Measurements from ENCODE around the gene PHLDB1. TPM values are rescaled to one million over a fixed set of nuclear protein-coding genes. Genes with fewer than 3 reads are reported as not detected.
"Not testable (repeated sequence)": the region's sequence is repeated elsewhere in the genome, so short reads cannot be mapped to it uniquely, and the experiment has no call there.

Gene PHLDB1
- total RNA-seq, 2 experiments from 2014 or later: 2.0 to 2.4 TPM

- H3K9me3 Mint-ChIP-seq: no peaks in the 10 kb centered on the region
- no peak for DNase-seq
- H3K4me3 Mint-ChIP-seq: no peak overlapping the region
- H3K27ac Mint-ChIP-seq: no peak overlapping the region
- peaks cover 32% of the 10 kb centered on the region for H3K36me3 Mint-ChIP-seq
- peaks cover 24% of the 10 kb centered on the region for H3K4me1 Mint-ChIP-seq (ENCODE audit: low read depth)
- H3K27me3 Mint-ChIP-seq: no peaks in the 10 kb centered on the region
- intact Hi-C loops (cut with micrococcal nuclease): no loop called here
- POLR2A ChIA-PET: interaction anchor here (1.4 kb wide), 1 partner anchor 9 kb away, joined by 5 read pairs; the partner anchor contains the start of gene ARCN1
- CTCF ChIA-PET: interaction anchor here (0.6 kb wide), 1 partner anchor 14 kb away, joined by 3 read pairs; no protein-coding TSS in a partner anchor
These were observed 26.4 kb upstream of the PHLDB1 start for GRCh38 chr11:118581057-118581456.

GRCh38 chr11:118587952-118588351 lies 19.5 kb upstream of the PHLDB1 start:
- ChIA-PET POLR2A (no interaction called here), CTCF (interaction anchor here (0.6 to 1.3 kb wide), 2 partner anchors 71 to 303 kb away, joined by 3 to 4 read pairs; no protein-coding TSS in a partner anchor)
- Mint-ChIP-seq H3K4me1 (ENCODE audit: low read depth) (no peaks in the 10 kb centered on the region), H3K36me3 (peaks cover 41% of the 10 kb centered on the region), H3K4me3 (no peak overlapping the region), H3K9me3 (no peaks in the 10 kb centered on the region), H3K27ac (no peak overlapping the region), H3K27me3 (no peaks in the 10 kb centered on the region)
- no peak for DNase-seq
- intact Hi-C loops (cut with micrococcal nuclease): no loop called here

GRCh38 chr11:118592616-118593367 lies 14.6 kb upstream of the PHLDB1 start:
- Mint-ChIP-seq H3K27me3 (no peaks in the 10 kb centered on the region), H3K36me3 (peaks cover 38% of the 10 kb centered on the region), H3K9me3 (no peaks in the 10 kb centered on the region), H3K4me3 (no peak overlapping the region), H3K4me1 (ENCODE audit: low read depth) (peaks cover 14% of the 10 kb centered on the region), H3K27ac (no peak overlapping the region)
- ChIA-PET CTCF (interaction anchor here (1.0 to 6.8 kb wide), 4 partner anchors 13 to 97 kb away, joined by 3 to 137 read pairs (median 4); partner anchors contain the start of gene PHLDB1), POLR2A (interaction anchor here (1.4 kb wide), 1 partner anchor 12 kb away, joined by 3 read pairs; no protein-coding TSS in a partner anchor)
- intact Hi-C loops (cut with micrococcal nuclease): no loop called here
- DNase-seq: no peak

- Mint-ChIP-seq H3K27ac (peak overlapping the region; percentile 60), H3K4me1 (ENCODE audit: low read depth) (peaks cover 14% of the 10 kb centered on the region), H3K36me3 (peaks cover 44% of the 10 kb centered on the region)
- not testable (repeated sequence) for DNase-seq, H3K4me3 Mint-ChIP-seq, H3K27me3 Mint-ChIP-seq, H3K9me3 Mint-ChIP-seq
- intact Hi-C loops (cut with micrococcal nuclease): loop anchor here (1.0 to 2.0 kb wide), 3 partner anchors 16 to 64 kb away; partner anchors contain the start of gene ARCN1
- CTCF ChIA-PET: interaction anchor here (0.7 to 6.8 kb wide), 17 partner anchors 10 to 362 kb away, joined by 3 to 137 read pairs (median 3); partner anchors contain the start of genes ARCN1 and PHLDB1
- POLR2A ChIA-PET: interaction anchor here (0.6 to 1.5 kb wide), 3 partner anchors 14 to 419 kb away, joined by 3 to 4 read pairs (median 4); no protein-coding TSS in a partner anchor
These were observed 12.4 kb upstream of the PHLDB1 start for GRCh38 chr11:118594984-118595383.

GRCh38 chr11:118596224-118597146 lies 10.9 kb upstream of the PHLDB1 start:
- DNase-seq: no peak
- ChIA-PET POLR2A (no interaction called here), CTCF (interaction anchor here (1.3 to 6.8 kb wide), 2 partner anchors 12 to 361 kb away, joined by 3 to 137 read pairs; partner anchors contain the start of gene PHLDB1)
- Mint-ChIP-seq H3K4me1 (ENCODE audit: low read depth) (peaks cover 14% of the 10 kb centered on the region), H3K9me3 (no peaks in the 10 kb centered on the region), H3K36me3 (peaks cover 45% of the 10 kb centered on the region), H3K4me3 (no peak overlapping the region), H3K27ac (peak overlapping the region; percentile 23), H3K27me3 (no peaks in the 10 kb centered on the region)
- intact Hi-C loops (cut with micrococcal nuclease): no loop called here

GRCh38 chr11:118597556-118597955 lies 9.9 kb upstream of the PHLDB1 start:
- CTCF ChIA-PET: interaction anchor here (6.8 kb wide), 1 partner anchor 11 kb away, joined by 137 read pairs; the partner anchor contains the start of gene PHLDB1
- POLR2A ChIA-PET: no interaction called here
- Mint-ChIP-seq H3K27ac (no peak overlapping the region), H3K4me3 (no peak overlapping the region), H3K9me3 (no peaks in the 10 kb centered on the region), H3K27me3 (no peaks in the 10 kb centered on the region), H3K4me1 (ENCODE audit: low read depth) (peaks cover 14% of the 10 kb centered on the region), H3K36me3 (peaks cover 52% of the 10 kb centered on the region)
- no peak for DNase-seq
- intact Hi-C loops (cut with micrococcal nuclease): no loop called here

GRCh38 chr11:118602331-118602730 lies 5.1 kb upstream of the PHLDB1 start:
- ChIA-PET POLR2A (no interaction called here), CTCF (no interaction called here)
- H3K9me3 Mint-ChIP-seq: no peaks in the 10 kb centered on the region
- H3K27ac Mint-ChIP-seq: no peak overlapping the region
- no peak for DNase-seq
- H3K4me3 Mint-ChIP-seq: no peak overlapping the region
- intact Hi-C loops (cut with micrococcal nuclease): no loop called here
- no peaks in the 10 kb centered on the region for H3K4me1 Mint-ChIP-seq (ENCODE audit: low read depth)
- peaks cover 28% of the 10 kb centered on the region for H3K36me3 Mint-ChIP-seq
- no peaks in the 10 kb centered on the region for H3K27me3 Mint-ChIP-seq

- DNase-seq; H3K27me3 Mint-ChIP-seq; H3K9me3 Mint-ChIP-seq; H3K4me3 Mint-ChIP-seq; H3K27ac Mint-ChIP-seq; intact Hi-C loops (cut with micrococcal nuclease); H3K4me1 Mint-ChIP-seq (ENCODE audit: low read depth): not testable (repeated sequence)
- ChIA-PET CTCF (interaction anchor here (0.7 to 11.7 kb wide), 3 partner anchors 10 to 455 kb away, joined by 3 to 137 read pairs (median 3); no protein-coding TSS in a partner anchor), POLR2A (interaction anchor here (0.7 kb wide), 1 partner anchor 26 kb away, joined by 4 read pairs; no protein-coding TSS in a partner anchor)
- peaks cover 22% of the 10 kb centered on the region for H3K36me3 Mint-ChIP-seq
These were observed 3.7 kb upstream of the PHLDB1 start for GRCh38 chr11:118603709-118604108.

- ChIA-PET POLR2A (interaction anchor here (1.1 kb wide), 1 partner anchor 11 kb away, joined by 3 read pairs; no protein-coding TSS in a partner anchor), CTCF (interaction anchor here (11.7 kb wide), 1 partner anchor 10 kb away, joined by 137 read pairs; no protein-coding TSS in a partner anchor)
- H3K36me3 Mint-ChIP-seq: peaks cover 19% of the 10 kb centered on the region
- H3K4me3 Mint-ChIP-seq: no peak overlapping the region
- no peak overlapping the region for H3K27ac Mint-ChIP-seq
- H3K4me1 Mint-ChIP-seq (ENCODE audit: low read depth): peaks cover 13% of the 10 kb centered on the region
- H3K27me3 Mint-ChIP-seq: peaks cover 9% of the 10 kb centered on the region
- no peak for DNase-seq
- H3K9me3 Mint-ChIP-seq: no peaks in the 10 kb centered on the region
- intact Hi-C loops (cut with micrococcal nuclease): no loop called here
These were observed 2.8 kb upstream of the PHLDB1 start for GRCh38 chr11:118604566-118604965.

- Mint-ChIP-seq H3K27ac (no peak overlapping the region), H3K4me1 (ENCODE audit: low read depth) (peaks cover 18% of the 10 kb centered on the region), H3K36me3 (peaks cover 13% of the 10 kb centered on the region), H3K9me3 (no peaks in the 10 kb centered on the region), H3K27me3 (peaks cover 12% of the 10 kb centered on the region), H3K4me3 (no peak overlapping the region)
- no peak for DNase-seq
- POLR2A ChIA-PET: interaction anchor here (1.1 kb wide), 1 partner anchor 12 kb away, joined by 3 read pairs; no protein-coding TSS in a partner anchor
- CTCF ChIA-PET: interaction anchor here (11.7 kb wide), 1 partner anchor 11 kb away, joined by 137 read pairs; no protein-coding TSS in a partner anchor
- intact Hi-C loops (cut with micrococcal nuclease): no loop called here
These were observed 2.1 kb upstream of the PHLDB1 start for GRCh38 chr11:118605116-118605867.
